HG03558 (cell line): ENCODE measurements around the gene EPGN.
"Not testable (repeated sequence)": the region's sequence is repeated elsewhere in the genome, so short reads cannot be mapped to it uniquely, and the experiment has no call there.

ENCODE experiments used
- ATAC-seq: cut with Tn5 transposase; IDR thresholded peaks from one replicate; pipeline ENCODE4 v1.9.1; 2021; ENCODE audit warnings: moderate number of reproducible peaks; ENCODE audit not compliant: unreplicated experiment; ENCODE audit errors: extremely low read depth

EPGN gene

DNA sequence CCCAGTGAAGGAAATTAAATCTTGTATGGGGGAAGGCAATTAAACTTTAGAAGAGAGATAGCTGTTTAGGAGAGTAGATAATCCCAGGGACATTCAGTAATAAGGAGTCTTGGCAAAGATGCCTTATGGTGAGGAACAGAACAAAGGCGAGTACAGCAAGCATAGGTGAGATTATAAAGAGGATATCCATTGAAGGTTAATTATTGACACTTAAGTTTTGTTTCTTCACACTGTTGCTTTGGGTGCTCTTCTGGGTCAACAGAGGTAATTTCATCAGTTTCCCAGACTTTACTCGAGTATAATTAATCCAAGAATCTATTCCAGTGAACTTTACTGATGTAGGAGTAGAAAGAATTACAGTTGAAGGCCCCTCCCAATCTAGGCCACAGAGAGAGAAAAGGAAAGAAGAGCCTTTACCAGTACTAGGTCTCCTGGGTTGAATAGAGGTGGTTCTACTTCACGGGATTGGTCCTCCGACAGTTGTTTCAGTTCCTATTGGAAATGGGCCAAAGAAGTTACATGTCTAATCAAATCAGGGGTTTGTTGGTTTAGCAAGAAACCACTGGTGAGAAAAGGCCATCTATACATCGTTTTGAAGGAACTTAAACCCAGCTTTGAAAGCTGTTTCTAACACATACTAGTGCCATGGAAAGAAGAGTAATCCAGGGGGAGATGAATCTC lies 27.2 kb downstream of the EPGN start:
- ATAC-seq, result no peak

DNA sequence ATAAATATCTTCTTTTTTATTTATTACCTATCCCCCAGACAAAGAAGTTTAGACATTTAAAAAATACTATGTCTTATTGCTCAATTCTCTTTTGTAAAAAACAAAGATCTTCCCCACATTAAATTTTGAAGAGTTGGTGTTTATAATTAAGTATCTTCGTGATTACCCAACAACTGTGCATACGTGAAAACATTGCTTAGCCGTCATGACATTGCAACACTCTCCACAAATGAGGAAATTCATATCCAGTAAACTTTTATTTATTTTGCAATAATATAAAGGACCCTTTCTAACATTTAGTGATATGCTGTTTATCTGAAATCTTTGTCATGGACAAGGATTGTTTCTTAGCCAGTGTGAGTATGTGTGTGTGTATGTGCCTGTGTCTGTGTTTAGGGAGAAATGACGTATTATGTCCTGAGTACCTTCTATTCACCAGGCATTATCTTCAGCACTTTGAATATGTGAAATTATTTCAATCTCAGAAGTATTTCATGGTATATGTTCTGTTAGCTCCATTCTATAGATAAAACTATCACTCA lies 30.6 kb downstream of the EPGN start:
- ATAC-seq, result no peak

DNA sequence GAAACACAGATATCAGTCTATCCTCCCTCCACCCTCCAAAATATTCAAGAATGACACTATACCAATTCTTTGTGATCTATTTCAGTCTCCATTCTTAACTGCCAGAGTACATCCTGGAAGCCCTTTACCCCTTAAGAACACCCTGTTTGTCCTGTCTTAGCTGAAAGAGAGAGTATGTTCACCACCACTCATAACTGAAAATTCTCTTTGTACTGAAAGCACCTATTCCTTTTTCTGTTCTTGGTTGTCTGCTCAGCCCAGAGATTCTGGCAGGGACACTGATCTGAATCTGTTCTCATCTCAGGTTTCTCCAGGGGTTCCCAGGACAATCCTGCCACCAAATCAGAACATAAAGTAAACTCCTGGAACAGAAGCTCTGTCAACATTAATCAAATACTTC lies 31.2 kb downstream of the EPGN start:
- no peak for ATAC-seq

DNA sequence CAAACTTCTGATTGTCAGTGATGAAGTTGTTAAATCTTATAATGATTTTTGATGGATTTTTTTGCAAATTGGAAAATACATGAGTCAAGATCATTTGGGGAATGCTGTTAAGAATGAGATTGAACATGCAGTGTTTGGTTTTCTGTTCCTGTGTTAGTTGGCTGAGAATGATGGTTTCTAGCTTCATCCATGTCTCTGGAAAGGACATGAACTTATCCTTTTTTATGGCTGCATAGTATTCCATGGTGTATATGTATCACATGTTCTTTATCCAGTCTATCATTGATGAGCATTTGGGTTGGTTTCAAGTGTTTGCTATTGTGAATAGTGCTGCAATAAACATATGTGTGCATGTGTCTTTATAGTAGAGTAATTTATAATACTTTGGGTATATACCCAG lies 32.2 kb downstream of the EPGN start:
- ATAC-seq, result not testable (repeated sequence)

DNA sequence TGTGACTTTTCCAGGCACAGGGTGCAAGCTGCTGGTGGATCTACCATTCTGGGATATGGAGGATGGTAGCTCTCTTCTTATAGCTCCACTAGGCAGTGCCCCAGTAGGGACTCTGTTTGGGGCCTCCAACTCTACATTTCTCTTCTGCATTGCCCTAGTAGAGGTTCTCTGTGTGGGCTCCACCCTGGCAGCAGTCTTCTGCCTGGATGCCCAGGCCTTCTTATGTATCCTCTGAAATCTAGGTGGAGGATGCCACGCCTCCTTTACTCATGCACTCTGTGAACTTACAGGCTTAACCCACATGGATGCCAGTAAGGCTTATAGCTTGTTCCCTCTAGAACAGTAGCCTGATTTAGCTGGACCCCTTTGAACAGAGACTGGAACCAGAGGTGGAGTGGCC lies 35.8 kb downstream of the EPGN start:
- no peak for ATAC-seq

DNA sequence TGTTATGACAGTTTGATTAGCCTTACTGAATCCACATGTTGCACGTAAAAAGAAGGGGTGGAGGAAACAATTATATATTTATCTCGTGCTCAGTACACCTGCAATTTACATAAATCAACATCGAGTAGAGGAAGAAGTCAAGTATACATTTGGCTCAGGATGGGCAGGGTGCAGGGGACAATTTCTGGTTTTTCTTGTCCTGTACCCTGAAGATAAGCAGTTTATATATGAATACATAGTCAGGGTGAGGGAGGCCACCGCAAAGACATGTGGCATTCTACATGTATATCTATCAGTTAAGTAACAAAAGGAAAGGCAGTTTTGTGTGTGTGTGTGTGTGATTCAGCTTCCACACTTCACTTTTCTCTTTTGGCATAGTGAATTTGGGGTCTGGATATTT lies 45.6 kb downstream of the EPGN start:
- ATAC-seq, result no peak

DNA sequence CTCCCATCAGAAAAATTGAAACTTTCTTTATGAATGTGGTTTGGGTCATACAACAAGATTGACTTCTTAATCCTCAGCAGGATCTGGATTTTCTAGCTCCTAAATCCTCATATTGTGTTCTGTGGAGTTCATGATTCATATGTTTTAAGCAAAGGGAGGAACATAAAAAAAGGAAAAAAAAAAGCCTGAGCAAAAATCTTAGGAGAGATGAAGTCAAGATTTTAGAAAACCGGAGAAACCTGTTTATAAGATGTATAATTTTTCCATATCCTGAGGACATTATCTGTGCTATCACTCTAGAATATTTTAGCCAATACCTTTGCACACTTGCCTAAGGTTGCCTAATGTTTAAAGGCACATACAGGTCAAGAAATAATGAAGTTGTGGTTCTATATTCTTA lies 49.7 kb downstream of the EPGN start:
- ATAC-seq, result no peak

DNA sequence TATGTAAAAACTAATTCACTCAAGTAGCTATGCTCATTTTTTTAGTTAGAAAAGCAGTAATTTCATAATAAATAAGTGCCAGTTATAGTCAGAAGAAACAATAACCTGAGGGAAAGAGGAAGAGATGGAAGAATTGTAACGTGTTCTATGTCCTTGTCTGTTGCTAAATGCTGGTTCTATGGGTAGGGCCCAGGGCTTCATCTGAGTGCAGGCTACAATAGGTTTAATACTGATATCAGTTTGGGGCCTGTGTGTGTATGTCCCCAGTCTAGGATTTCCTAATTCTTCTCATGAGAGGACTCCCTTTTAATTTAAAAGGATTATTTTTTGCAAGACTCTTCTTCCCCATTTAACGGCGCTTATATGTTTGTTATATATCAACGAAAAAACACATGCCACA lies 53.4 kb downstream of the EPGN start:
- no peak for ATAC-seq

DNA sequence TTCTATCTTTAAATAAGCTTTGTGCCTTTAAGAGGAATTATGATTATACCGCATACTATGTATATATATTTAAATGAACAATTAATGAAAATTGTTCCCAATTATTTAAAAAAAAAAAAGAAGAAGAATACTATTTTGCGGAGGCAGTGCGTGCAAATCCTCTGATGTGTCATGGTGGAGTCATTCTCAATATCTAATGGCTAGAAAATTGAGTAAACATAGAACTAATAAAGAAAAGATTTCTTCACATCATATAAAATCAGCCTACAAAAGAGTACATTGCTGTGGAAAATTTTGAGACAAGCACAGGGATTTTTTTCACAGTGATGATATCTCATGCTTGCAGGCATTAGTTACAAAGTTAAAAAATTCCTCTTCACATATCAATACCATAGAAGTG lies 54.1 kb downstream of the EPGN start:
- no peak for ATAC-seq

DNA sequence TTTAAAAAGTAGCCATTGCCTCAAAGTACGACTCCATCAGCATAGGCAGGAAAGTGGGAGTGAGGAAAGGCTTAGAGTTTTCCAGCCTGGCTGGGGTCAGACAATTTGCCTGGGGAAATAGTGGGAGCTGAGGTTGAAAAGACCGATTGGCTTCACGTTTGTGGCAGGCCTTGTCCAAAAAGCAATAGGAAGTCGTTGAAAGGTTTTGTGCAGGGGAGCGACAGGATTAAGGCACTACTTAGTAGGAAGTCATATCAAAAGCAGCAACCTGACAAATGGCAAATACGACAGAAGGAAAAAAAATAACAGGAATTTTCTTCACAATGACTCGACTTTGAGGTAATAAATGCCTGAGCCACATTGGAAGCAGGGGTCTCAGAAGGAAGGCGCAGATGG lies 56.0 kb downstream of the EPGN start:
- ATAC-seq, result no peak

DNA sequence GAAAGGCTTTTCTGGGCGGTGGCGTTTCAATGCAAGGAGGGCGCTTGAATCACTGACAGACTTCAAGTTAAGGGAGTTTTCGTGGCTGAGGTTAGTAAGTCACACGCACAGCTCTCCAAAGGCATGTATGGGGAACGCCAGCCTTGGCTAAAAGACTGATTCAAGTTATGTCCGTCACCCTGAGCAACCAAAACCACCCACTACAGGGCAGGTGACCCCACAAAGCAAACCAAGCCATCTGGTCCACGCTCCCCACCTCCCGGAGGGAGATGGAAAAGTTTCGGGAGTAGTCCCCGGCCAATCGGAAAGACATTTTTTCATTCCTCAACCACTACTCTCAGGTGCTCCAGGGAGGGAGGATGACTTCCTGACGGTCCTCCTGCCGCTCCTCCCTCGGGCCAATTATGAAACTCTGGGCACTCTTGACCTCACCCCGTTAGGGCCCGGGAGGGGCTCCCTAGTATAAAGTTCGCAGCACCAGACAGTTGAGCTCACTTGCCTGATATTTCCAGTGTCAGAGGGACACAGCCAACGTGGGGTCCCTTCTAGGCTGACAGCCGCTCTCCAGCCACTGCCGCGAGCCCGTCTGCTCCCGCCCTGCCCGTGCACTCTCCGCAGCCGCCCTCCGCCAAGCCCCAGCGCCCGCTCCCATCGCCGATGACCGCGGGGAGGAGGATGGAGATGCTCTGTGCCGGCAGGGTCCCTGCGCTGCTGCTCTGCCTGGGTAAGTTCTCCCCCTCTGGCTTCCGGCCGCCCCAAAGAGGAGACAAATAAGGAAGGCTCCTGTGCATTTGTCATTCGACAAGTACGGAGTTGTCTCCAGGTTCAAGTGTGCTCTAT lies 56.6 kb downstream of the EPGN start, which contains the start of gene EREG:
EREG (plus strand) TSS at position 494 of the 840 bp plus-strand sequence; CDS start at position 658, 164 bp downstream.
- ATAC-seq, result no peak

DNA sequence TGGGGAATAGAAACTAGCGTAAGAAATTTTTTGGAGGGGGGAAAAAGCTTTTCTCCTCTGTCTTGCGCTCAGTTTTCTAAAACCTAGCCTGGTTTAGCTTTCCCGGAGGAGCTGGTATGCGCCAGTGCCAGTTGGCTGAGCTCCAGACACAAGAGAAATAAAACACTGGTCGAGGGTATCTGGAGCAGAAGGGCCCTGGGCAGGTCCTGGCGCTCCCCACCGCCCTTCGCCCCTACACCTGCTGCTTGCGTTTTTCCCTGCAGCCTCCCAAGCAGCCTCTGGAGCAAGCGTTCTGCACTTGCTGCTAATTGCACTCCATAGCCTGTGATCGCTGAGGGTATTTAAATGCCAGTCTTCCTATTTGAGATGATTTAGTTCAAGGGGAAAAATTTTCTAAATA lies 57.5 kb downstream of the EPGN start:
- ATAC-seq, result no peak
